ENCODE measurements around the gene PDE6B.
"Not testable (repeated sequence)": the region's sequence is repeated elsewhere in the genome, so short reads cannot be mapped to it uniquely, and the experiment has no call there.

PDE6B gene

DNA sequence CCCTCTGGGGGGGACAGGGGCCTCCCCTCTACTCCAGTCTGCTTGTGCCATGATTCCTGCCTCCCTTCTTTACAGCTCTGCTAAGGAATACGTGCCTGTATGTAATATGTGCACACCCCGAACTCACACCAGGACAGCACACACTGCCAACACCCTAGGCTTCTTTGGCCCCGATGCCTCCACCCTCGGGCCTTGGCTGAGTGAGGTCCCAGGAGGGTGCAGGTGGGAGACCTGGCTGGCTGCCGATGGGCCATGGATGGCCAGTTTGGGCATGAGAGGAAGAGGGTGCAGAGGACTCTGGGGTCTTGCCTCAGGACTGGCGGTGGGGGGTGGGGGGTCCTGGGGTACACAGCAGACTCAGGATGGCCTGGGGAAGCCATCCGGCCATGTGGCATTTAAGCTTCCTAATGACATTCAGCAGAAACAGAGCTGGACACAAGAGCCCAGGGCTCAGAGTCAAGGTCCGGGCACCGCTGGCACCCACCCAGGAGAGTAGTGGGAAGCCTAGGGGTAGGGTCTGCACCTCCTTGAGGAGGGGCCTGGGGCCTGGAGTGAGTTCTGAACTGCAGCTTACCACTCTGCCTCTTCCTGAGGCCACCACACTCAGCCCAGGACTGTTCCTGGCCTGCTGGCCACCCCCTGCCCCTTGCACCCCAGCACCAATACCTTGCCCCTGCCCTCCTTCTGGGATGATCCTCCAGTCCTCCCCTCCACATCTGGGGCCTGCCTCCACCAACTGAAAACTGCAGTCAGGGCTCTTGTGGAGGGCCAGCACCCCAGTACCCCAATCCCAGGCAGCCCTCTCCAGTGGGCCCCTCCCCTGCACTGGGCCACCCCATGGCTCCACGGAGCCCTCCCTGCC lies 78.2 kb downstream of the PDE6B start:
- no peak overlapping the region for H3K4me3 ChIP-seq (ENCODE audit: low read length)
- no peak for TF ChIP-seq CTCF (conservative IDR thresholded peaks at IDR 0.05; ENCODE audit: low read length)
- no peak for DNase-seq (ENCODE audit: low read depth)

DNA sequence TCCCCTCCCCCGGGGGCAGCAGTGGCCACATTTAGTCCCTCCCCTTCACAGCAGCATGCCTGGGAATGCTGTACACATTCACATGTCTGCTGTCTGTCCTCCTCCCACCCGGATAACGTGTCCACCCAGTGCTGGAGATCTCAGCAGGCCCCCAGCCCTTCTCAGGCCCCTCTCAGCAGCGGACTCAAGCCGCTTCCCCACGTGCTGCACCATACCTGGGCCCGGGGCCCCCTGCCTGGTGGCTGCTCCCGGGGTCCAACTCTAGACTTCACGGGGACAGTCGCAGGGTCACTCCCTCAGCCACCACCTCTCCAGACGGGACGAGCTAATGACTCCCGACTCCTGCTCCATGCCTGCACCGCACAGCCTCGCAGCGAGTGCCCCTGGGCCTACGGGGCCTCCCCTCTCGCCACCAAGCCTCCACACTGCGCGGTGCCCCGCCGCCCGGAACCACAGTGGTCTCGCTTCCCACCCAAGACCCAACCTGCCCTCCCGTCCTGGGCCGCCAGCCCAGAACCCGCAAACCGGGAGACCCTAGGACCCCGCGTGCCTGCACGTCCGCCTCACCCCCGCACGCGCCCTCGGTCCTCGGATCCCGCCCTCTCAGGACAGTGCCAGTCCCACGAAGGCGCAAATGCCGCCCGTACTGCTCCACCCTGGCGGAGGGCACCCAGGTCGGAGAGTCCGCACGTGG lies 79.0 kb downstream of the PDE6B start:
- no peak for TF ChIP-seq CTCF (conservative IDR thresholded peaks at IDR 0.05; ENCODE audit: low read length)
- H3K4me3 ChIP-seq (ENCODE audit: low read length): no peak overlapping the region
- DNase-seq (ENCODE audit: low read depth): no peak

GRCh38 chr4:704971-705277 lies 79.6 kb downstream of the PDE6B start:
- no peak for TF ChIP-seq CTCF (conservative IDR thresholded peaks at IDR 0.05; ENCODE audit: low read length)
- DNase-seq (ENCODE audit: low read depth): no peak
- peak overlapping the region; percentile 67 for H3K4me3 ChIP-seq (ENCODE audit: low read length)

GRCh38 chr4:705278-706082 lies 80.1 kb downstream of the PDE6B start, which contains the start of gene PCGF3:
TSS of gene PCGF3 (plus strand) at chr4:705832. CDS start at chr4:733681, 27,849 bp downstream.
- TF ChIP-seq CTCF (conservative IDR thresholded peaks at IDR 0.05; ENCODE audit: low read length): no peak
- peak within 1 kb of the TSS; percentile 85 for H3K4me3 ChIP-seq (ENCODE audit: low read length)

GRCh38 chr4:706083-706633 lies 80.8 kb downstream of the PDE6B start:
- not testable (repeated sequence) for DNase-seq (ENCODE audit: low read depth)
- peak overlapping the region; percentile 85 for H3K4me3 ChIP-seq (ENCODE audit: low read length)

More at GRCh38 chr4:705278-706082, 80.1 kb downstream of the PDE6B start, which contains the start of gene PCGF3:
- DNase-seq (ENCODE audit: low read depth): peak; percentile 92

- peak overlapping the region; percentile 85 for H3K4me3 ChIP-seq (ENCODE audit: low read length)
- DNase-seq (ENCODE audit: low read depth): no peak
- no peak for TF ChIP-seq CTCF (conservative IDR thresholded peaks at IDR 0.05; ENCODE audit: low read length)
These were observed 81.6 kb downstream of the PDE6B start for GRCh38 chr4:706834-707598.

Measured in AG10803 (cell line).